Ishikawa (cell line): ENCODE data around the gene IL37.

Experiments used
- CEBPB ChIP-seq: IDR thresholded peaks from 2 replicates; pipeline ENCODE4 v1.6.1; 2012
- CREB1 ChIP-seq: IDR thresholded peaks from 2 replicates; pipeline ENCODE4 v1.6.1; 2012; ENCODE audit warnings: low read depth
- EGR1 ChIP-seq: IDR thresholded peaks from 2 replicates; pipeline ENCODE4 v1.6.1; 2012
- EP300 ChIP-seq: IDR thresholded peaks from 2 replicates; pipeline ENCODE4 v1.6.1; 2012; ENCODE audit warnings: borderline replicate concordance
- FOXM1 ChIP-seq: IDR thresholded peaks from 2 replicates; pipeline ENCODE4 v1.6.1; 2012; ENCODE audit warnings: low read depth, borderline replicate concordance
- NFIC ChIP-seq: IDR thresholded peaks from 2 replicates; pipeline ENCODE4 v1.6.1; 2012
- RAD21 ChIP-seq: IDR thresholded peaks from 2 replicates; pipeline ENCODE4 v1.6.1; 2012; ENCODE audit warnings: low read depth
- REST ChIP-seq: IDR thresholded peaks from 2 replicates; pipeline ENCODE4 v1.6.1; 2012; ENCODE audit warnings: low read depth, mild to moderate bottlenecking
- TAF1 ChIP-seq: IDR thresholded peaks from 2 replicates; pipeline ENCODE4 v1.6.1; 2012; ENCODE audit warnings: low read depth, mild to moderate bottlenecking
- TCF12 ChIP-seq: IDR thresholded peaks from 2 replicates; pipeline ENCODE4 v1.6.1; 2012; ENCODE audit warnings: low read depth
- TEAD4 ChIP-seq: IDR thresholded peaks from 2 replicates; pipeline ENCODE4 v1.6.1; 2012
- YY1 ChIP-seq: IDR thresholded peaks from 2 replicates; pipeline ENCODE4 v1.6.1; 2012; ENCODE audit warnings: low read depth
- ZBTB7A ChIP-seq: IDR thresholded peaks from 2 replicates; pipeline ENCODE4 v1.6.1; 2012; ENCODE audit warnings: low read depth
- TF ChIP-seq, protein P1 (sequence below): IDR thresholded peaks from 2 replicates; pipeline ENCODE4 v1.6.1; 2012
- TF ChIP-seq, protein P2 (sequence below): IDR thresholded peaks from 2 replicates; pipeline ENCODE4 v1.6.1; 2012

Gene IL37

DNA sequence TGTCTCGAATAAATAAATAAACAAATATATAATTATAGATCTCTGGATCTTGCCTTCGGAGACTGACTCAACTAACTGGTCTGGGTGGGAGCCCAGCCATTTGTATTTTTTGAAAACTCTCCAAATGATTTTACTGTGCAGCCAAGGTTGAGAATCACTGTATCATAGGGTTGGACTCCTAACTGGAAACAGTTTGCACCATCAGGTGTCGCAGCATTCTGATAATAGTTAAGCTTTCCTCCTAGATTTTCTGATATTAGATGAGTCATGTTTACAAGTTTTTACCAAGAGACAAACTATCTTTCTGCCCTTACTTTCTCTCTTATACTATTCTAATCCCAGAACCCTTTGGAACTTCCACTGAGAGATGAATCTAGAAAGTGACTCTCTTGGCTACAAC lies 16.8 kb downstream of the IL37 start:
- TF ChIP-seq ZBTB7A (no peak), TAF1 (no peak), TCF12 (no peak), RAD21 (no peak), NFIC (no peak)
- TF ChIP-seq, protein P1, sequence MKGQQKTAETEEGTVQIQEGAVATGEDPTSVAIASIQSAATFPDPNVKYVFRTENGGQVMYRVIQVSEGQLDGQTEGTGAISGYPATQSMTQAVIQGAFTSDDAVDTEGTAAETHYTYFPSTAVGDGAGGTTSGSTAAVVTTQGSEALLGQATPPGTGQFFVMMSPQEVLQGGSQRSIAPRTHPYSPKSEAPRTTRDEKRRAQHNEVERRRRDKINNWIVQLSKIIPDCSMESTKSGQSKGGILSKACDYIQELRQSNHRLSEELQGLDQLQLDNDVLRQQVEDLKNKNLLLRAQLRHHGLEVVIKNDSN = no peak

DNA sequence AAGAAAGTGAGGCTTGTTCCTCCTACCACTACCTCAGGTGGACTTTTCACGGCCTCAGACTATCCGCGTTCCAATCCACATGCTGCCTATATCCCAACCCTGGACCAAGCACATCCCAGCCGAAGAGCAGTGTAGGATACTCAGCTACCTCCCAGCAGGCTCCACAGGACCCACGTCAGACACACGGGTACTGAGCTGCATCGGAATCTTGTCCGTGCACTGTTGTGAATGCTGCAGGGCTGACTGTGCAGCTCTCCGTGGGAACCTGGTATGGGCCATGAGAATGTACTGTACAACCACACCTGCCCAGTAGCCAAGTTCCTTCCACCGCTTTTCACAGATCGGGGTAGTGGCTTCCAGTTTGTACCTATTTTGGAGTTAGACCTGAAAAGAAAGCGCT lies 22.3 kb downstream of the IL37 start:
- TF ChIP-seq NFIC = no peak
- no peak for TF ChIP-seq CEBPB
- TF ChIP-seq, protein P1 = no peak
- no peak for TF ChIP-seq REST
- TF ChIP-seq YY1 = no peak
- no peak for TF ChIP-seq EP300
- no peak for TF ChIP-seq TEAD4
- no peak for TF ChIP-seq ZBTB7A
- TF ChIP-seq TCF12 = no peak
- TF ChIP-seq, protein P2, sequence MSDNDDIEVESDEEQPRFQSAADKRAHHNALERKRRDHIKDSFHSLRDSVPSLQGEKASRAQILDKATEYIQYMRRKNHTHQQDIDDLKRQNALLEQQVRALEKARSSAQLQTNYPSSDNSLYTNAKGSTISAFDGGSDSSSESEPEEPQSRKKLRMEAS = no peak
- TF ChIP-seq CREB1 = no peak
- TF ChIP-seq FOXM1 = no peak
- TF ChIP-seq RAD21 = no peak
- TF ChIP-seq TAF1 = no peak
- no peak for TF ChIP-seq EGR1

DNA sequence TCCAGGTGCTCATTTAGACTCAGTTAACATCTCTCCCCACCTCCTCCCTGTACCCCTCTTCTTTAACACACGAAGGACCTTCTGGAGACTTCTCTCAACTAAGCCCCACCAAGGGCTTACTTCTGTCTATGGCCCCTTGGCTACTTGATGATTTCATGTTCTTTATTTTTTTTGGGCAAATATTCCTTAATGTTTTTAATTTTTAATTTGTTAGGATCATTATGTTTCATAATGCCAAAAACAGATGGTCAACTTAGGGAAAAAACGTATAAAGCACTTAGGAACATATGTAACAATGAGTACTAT lies 25.9 kb downstream of the IL37 start:
- TF ChIP-seq YY1 = no peak
- no peak for TF ChIP-seq EGR1

DNA sequence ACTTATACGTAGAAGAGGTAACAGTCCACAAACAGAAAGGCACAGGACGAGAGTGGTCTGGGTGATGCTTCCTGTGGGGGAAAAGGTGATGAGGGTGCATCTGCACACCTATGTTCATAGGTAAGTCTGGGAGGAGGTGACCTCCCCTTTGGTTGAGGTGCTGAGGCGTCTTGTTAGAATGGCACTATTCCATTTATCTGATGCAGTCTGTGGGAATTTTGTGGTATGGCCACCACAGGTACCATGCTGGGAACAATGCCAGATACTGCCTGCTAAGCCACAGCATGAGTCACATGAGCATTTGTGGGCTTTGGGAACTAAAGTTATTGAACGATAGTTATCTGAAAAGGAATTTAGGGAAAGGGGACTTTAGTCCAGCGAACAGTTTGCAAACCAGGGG lies 27.9 kb downstream of the IL37 start:
- TF ChIP-seq ZBTB7A = no peak
- TF ChIP-seq, protein P1 = 0 out of 2 replicates have a peak, but pooled peaks have one; percentile 28

DNA sequence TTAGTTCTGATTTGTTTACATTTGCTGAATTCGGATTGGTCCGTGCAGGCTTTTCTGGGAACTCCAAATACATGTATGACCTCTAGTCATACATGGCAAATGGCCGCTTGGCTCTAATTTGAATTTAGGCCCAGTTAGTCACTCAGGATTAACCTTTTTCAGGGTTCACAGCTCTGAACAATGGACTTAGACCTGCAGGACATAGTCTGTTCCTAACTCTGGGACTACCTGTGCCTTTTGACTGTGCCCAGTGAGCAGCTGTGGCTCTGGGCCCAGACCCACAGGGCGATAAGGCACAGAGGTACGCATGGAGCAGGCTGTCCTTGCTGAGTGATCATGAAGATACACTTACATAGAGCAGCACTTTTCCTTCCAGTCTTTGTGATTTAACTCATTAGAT lies 28.5 kb downstream of the IL37 start:
- TF ChIP-seq ZBTB7A (no peak), TCF12 (no peak), EP300 (no peak), RAD21 (no peak), EGR1 (no peak), YY1 (no peak)
- TF ChIP-seq, protein P2 = no peak

GRCh38 chr2:112940859-112941625 lies 30.1 kb downstream of the IL37 start:
- no peak for TF ChIP-seq TAF1
- TF ChIP-seq EP300 = no peak
- TF ChIP-seq CEBPB = no peak
- TF ChIP-seq, protein P2 = no peak
- TF ChIP-seq CREB1 = no peak
- TF ChIP-seq RAD21 = no peak
- TF ChIP-seq YY1 = no peak
- no peak for TF ChIP-seq TCF12
- TF ChIP-seq FOXM1 = no peak
- TF ChIP-seq TEAD4 = no peak
- TF ChIP-seq, protein P1 = no peak
- no peak for TF ChIP-seq REST
- TF ChIP-seq ZBTB7A = no peak
- no peak for TF ChIP-seq NFIC
- TF ChIP-seq EGR1 = no peak
